H9 (cell line): ENCODE data around the gene CDKAL1. TPM values are rescaled to one million over a fixed set of nuclear protein-coding genes. Genes with fewer than 3 reads are reported as not detected.

Experiments
- DNase-seq: peaks from one replicate; pipeline ENCODE4 v3.0.0-alpha.2; 2017
- H2AFZ ChIP-seq: one replicate; pipeline ENCODE4 v1.6.1; 2013; ENCODE audit warnings: mild to moderate bottlenecking, low read length, control low read depth, moderate library complexity
- H2AK5ac ChIP-seq: 2 replicates; pipeline ENCODE4 v1.6.1; 2013; ENCODE audit warnings: low read length, control low read depth, mixed read lengths; ENCODE audit not compliant: insufficient read length
- H2BK120ac ChIP-seq: one replicate; pipeline ENCODE4 v1.6.1; 2013; ENCODE audit warnings: low read depth, mild to moderate bottlenecking, low read length, control low read depth, inconsistent platforms; ENCODE audit not compliant: poor library complexity, severe bottlenecking
- H2BK12ac ChIP-seq: 2 replicates; pipeline ENCODE4 v1.6.1; 2013; ENCODE audit warnings: low read length, control low read depth, mixed read lengths, low read depth; ENCODE audit not compliant: insufficient read length
- H2BK15ac ChIP-seq: 2 replicates; pipeline ENCODE4 v1.6.1; 2013; ENCODE audit warnings: low read depth, low read length, control low read depth
- H2BK20ac ChIP-seq: one replicate; pipeline ENCODE4 v1.6.1; 2013; ENCODE audit warnings: low read depth, mild to moderate bottlenecking, low read length, control low read depth, inconsistent platforms; ENCODE audit not compliant: poor library complexity, severe bottlenecking
- H2BK5ac ChIP-seq: 2 replicates; pipeline ENCODE4 v1.6.1; 2013; ENCODE audit warnings: low read length, control low read depth, mixed read lengths; ENCODE audit not compliant: insufficient read length
- H3K14ac ChIP-seq: 2 replicates; pipeline ENCODE4 v1.6.1; 2013; ENCODE audit warnings: low read length, control low read depth; ENCODE audit not compliant: insufficient read depth
- H3K18ac ChIP-seq: 2 replicates; pipeline ENCODE4 v1.6.1; 2013; ENCODE audit warnings: low read depth, mild to moderate bottlenecking, mixed read lengths, low read length, control low read depth; ENCODE audit not compliant: insufficient read length
- H3K23ac ChIP-seq: 2 replicates; pipeline ENCODE4 v1.6.1; 2013; ENCODE audit warnings: low read length, control low read depth, mixed read lengths, low read depth; ENCODE audit not compliant: insufficient read length
- H3K23me2 ChIP-seq: 2 replicates; pipeline ENCODE4 v1.6.1; 2013; ENCODE audit warnings: low read depth, mild to moderate bottlenecking, mixed read lengths, low read length, control low read depth; ENCODE audit not compliant: insufficient read length, poor library complexity, severe bottlenecking
- H3K27ac ChIP-seq: 2 replicates; pipeline ENCODE4 v1.5.1; 2013; ENCODE audit warnings: low read length, control low read depth, mixed read lengths, low read depth; ENCODE audit not compliant: insufficient read length
- H3K27me3 ChIP-seq: 2 replicates; pipeline ENCODE4 v1.6.1; 2013; ENCODE audit warnings: low read length, control low read depth, inconsistent platforms; ENCODE audit not compliant: insufficient read depth
- H3K4ac ChIP-seq: 2 replicates; pipeline ENCODE4 v1.6.1; 2013; ENCODE audit warnings: low read depth, mild to moderate bottlenecking, control low read depth, inconsistent platforms, low read length, moderate library complexity
- H3K4me1 ChIP-seq: 2 replicates; pipeline ENCODE4 v1.6.1; 2013; ENCODE audit warnings: low read length, control low read depth, inconsistent platforms; ENCODE audit not compliant: insufficient read depth
- H3K4me2 ChIP-seq: 2 replicates; pipeline ENCODE4 v1.6.1; 2013; ENCODE audit warnings: low read length, control low read depth, mixed read lengths; ENCODE audit not compliant: insufficient read length, insufficient read depth
- H3K56ac ChIP-seq: 2 replicates; pipeline ENCODE4 v1.6.1; 2013; ENCODE audit warnings: low read depth, mild to moderate bottlenecking, mixed read lengths, low read length, control low read depth; ENCODE audit not compliant: insufficient read length
- H3K79me1 ChIP-seq: 2 replicates; pipeline ENCODE4 v1.6.1; 2013; ENCODE audit warnings: low read depth, mild to moderate bottlenecking, moderate library complexity, low read length, control low read depth, inconsistent platforms; ENCODE audit not compliant: insufficient read depth, poor library complexity, severe bottlenecking
- H3K79me2 ChIP-seq: 2 replicates; pipeline ENCODE4 v1.6.1; 2013; ENCODE audit warnings: low read length, control low read depth, inconsistent platforms; ENCODE audit not compliant: insufficient read depth
- H3K9ac ChIP-seq: 2 replicates; pipeline ENCODE4 v1.6.1; 2013; ENCODE audit warnings: low read length, control low read depth, mixed read lengths; ENCODE audit not compliant: insufficient read length; ENCODE audit errors: extremely low read depth
- H3K9me3 ChIP-seq: one replicate; pipeline ENCODE4 v1.6.1; 2013; ENCODE audit warnings: low read depth, low read length, inconsistent platforms; ENCODE audit not compliant: control insufficient read depth
- H3T11ph ChIP-seq: one replicate; pipeline ENCODE4 v1.6.1; 2013; ENCODE audit warnings: mild to moderate bottlenecking, low read length, control low read depth, inconsistent platforms
- H4K20me1 ChIP-seq: one replicate; pipeline ENCODE4 v1.6.1; 2013; ENCODE audit not compliant: control insufficient read depth, insufficient read length, insufficient read depth
- H4K5ac ChIP-seq: 2 replicates; pipeline ENCODE4 v1.6.1; 2013; ENCODE audit warnings: low read depth, mild to moderate bottlenecking, mixed read lengths, low read length, control low read depth; ENCODE audit not compliant: insufficient read length
- H4K8ac ChIP-seq: replicated peaks from 2 replicates; pipeline ENCODE4 v1.6.1; 2013; ENCODE audit warnings: low read length, control low read depth, mixed read lengths, low read depth; ENCODE audit not compliant: insufficient read length
- H4K91ac ChIP-seq: 2 replicates; pipeline ENCODE4 v1.6.1; 2013; ENCODE audit warnings: low read depth, mild to moderate bottlenecking, moderate library complexity, mixed read lengths, low read length, control low read depth; ENCODE audit not compliant: insufficient read length
- H3K27ac Mint-ChIP-seq, 3 experiments: 2 replicates in 2 of 3; 3 replicates in 1 of 3; pipeline ENCODE4 v1.8.0; 2020 to 2021; ENCODE audit warnings: mixed read lengths in 3 of 3, mild to moderate bottlenecking in 1 of 3, moderate library complexity in 1 of 3
- H3K27me3 Mint-ChIP-seq: 2 replicates; pipeline ENCODE4 v1.8.0; 2021; ENCODE audit warnings: low read depth, mild to moderate bottlenecking, moderate library complexity, mixed read lengths
- H3K36me3 Mint-ChIP-seq, 3 experiments: 2 replicates in 2 of 3; 3 replicates in 1 of 3; pipeline ENCODE4 v1.8.0; 2020 to 2021; ENCODE audit warnings: low read depth in 3 of 3, mixed read lengths in 3 of 3; ENCODE audit not compliant: insufficient read depth in 1 of 3
- H3K4me1 Mint-ChIP-seq, 2 experiments: 2 replicates each; pipeline ENCODE4 v1.8.0; 2020; ENCODE audit warnings: mixed read lengths in 2 of 2
- H3K4me3 Mint-ChIP-seq, 2 experiments: 2 replicates in 1 of 2; 3 replicates in 1 of 2; pipeline ENCODE4 v1.8.0; 2020 to 2021; ENCODE audit warnings: mild to moderate bottlenecking in 2 of 2, mixed read lengths in 2 of 2, moderate library complexity in 1 of 2
- H3K9me3 Mint-ChIP-seq, 2 experiments: 2 replicates in 1 of 2; 3 replicates in 1 of 2; pipeline ENCODE4 v1.8.0; 2020; ENCODE audit warnings: mild to moderate bottlenecking in 2 of 2, mixed read lengths in 2 of 2, moderate library complexity in 1 of 2
- CTCF ChIP-seq: fragments of 200-600 bp; sonication (generic); conservative IDR thresholded peaks from 3 replicates; pipeline ENCODE4 v1.8.0; 2021; ENCODE audit warnings: antibody characterized with exemption, mild to moderate bottlenecking
- WGBS: extraction: QIAGEN DNeasy Blood & Tissue Kit; methylation state at CpG from one replicate; pipeline ENCODE4 v1.1.7; 2013; ENCODE audit warnings: missing lambda C conversion rate, low lambda C conversion rate, mixed read lengths; ENCODE audit not compliant: insufficient read length; ENCODE audit errors: extremely low coverage; 5-methylcytosine and 5-hydroxymethylcytosine counted together
- total RNA-seq: library from RNA; stranded (reverse); gene quantifications from 2 replicates; pipeline ENCODE4 v1.2.1, GENCODE V29; 2021

The CDKAL1 gene
- total RNA-seq, 1 experiment from 2014 or later: 23.0 TPM

GRCh38 chr6:20539387-20539786, 5.1 kb downstream of the CDKAL1 start:
- Histone ChIP-seq H3K4me1 (no peaks in the 10 kb centered on the region; the same call in 1 of the 2 replicates), H4K20me1 (no peaks in the 10 kb centered on the region), H2AFZ (no peak overlapping the region), H2BK20ac (no peak overlapping the region), H3K27me3 (no peaks in the 10 kb centered on the region), H4K5ac (no peak overlapping the region), H2BK120ac (no peak overlapping the region), H4K8ac (no peak overlapping the region), H3K18ac (no peak overlapping the region), H3K23me2 (no peaks in the 10 kb centered on the region), H3K9ac (no peak overlapping the region), H4K91ac (no peak overlapping the region), H3K14ac (no peak overlapping the region), H3K4me2 (no peak overlapping the region), H3K56ac (no peak overlapping the region), H2BK12ac (no peak overlapping the region), H3K79me2 (peaks cover 4% of the 10 kb centered on the region; the same call in 1 of the 2 replicates), H3K79me1 (peaks cover 5% of the 10 kb centered on the region), H2BK15ac (no peak overlapping the region), H3T11ph (no peak overlapping the region), H3K23ac (no peak overlapping the region), H3K4ac (no peak overlapping the region), H2BK5ac (no peak overlapping the region), H3K27ac (no peak overlapping the region), H3K9me3 (no peaks in the 10 kb centered on the region), H2AK5ac (no peak overlapping the region)
- no peaks in the 10 kb centered on the region for H3K27me3 Mint-ChIP-seq
- no peak for DNase-seq
- TF ChIP-seq CTCF: no peak
- peaks cover 0 to 20% (median 15%) of the 10 kb centered on the region in 3 experiments; a peak in 6 of 7 replicates for H3K36me3 Mint-ChIP-seq
- peaks cover 9 to 11% of the 10 kb centered on the region in 2 experiments for H3K4me1 Mint-ChIP-seq
- no CpG with 5 or more reads among the region's 2 CpGs for WGBS
- H3K9me3 Mint-ChIP-seq: no peaks in the 10 kb centered on the region
- no peak overlapping the region for H3K4me3 Mint-ChIP-seq
- H3K27ac Mint-ChIP-seq: no peak overlapping the region; a peak in 2 of 7 replicates
